K562 (cell line): Measurements from ENCODE around the gene ADAR. TPM values are rescaled to one million over a fixed set of nuclear protein-coding genes. Genes with fewer than 3 reads are reported as not detected.

Source experiments
- BRF2 ChIP-seq: IDR thresholded peaks from 3 replicates; pipeline ENCODE4 v1.6.1; 2011; ENCODE audit warnings: borderline replicate concordance, mild to moderate bottlenecking; ENCODE audit not compliant: insufficient read length, insufficient read depth
- CREM ChIP-seq: IDR thresholded peaks from 2 replicates; pipeline ENCODE4 v1.6.1; 2014; ENCODE audit warnings: antibody characterized with exemption, low read depth
- HNRNPLL ChIP-seq: fragments of 200-400 bp; formaldehyde crosslinking; IDR thresholded peaks from 2 replicates; pipeline ENCODE4 v1.6.1; 2017; ENCODE audit warnings: low read length, low read depth, mild to moderate bottlenecking; ENCODE audit not compliant: poor library complexity, severe bottlenecking
- JUND ChIP-seq, 2 experiments: IDR thresholded peaks; 2 replicates in 1 of 2; 3 replicates in 1 of 2; pipeline ENCODE4 v1.6.1; 2011; ENCODE audit warnings: borderline replicate concordance in 2 of 2, low read depth in 2 of 2, low read length in 2 of 2, improper control_type of control experiment in 1 of 2, missing biosample characterization in 1 of 2, missing genetic modification characterization in 1 of 2, missing genetic modification reagents in 1 of 2
- KAT8 ChIP-seq: fragments of 450-650 bp; IDR thresholded peaks from 2 replicates; pipeline ENCODE4 v1.6.1; 2016; ENCODE audit warnings: low read depth, mild to moderate bottlenecking
- MNT ChIP-seq, 2 experiments: fragments of 450-650 bp; conservative IDR thresholded peaks; 2 replicates each; pipeline ENCODE4 v1.6.1; 2017; ENCODE audit warnings: mild to moderate bottlenecking in 2 of 2, moderate library complexity in 2 of 2
- SAFB2 ChIP-seq: fragments of 200-400 bp; formaldehyde crosslinking; IDR thresholded peaks from 2 replicates; pipeline ENCODE4 v1.6.1; 2018; ENCODE audit warnings: borderline replicate concordance, low read length, low read depth, moderate library complexity; ENCODE audit not compliant: severe bottlenecking
- ZNF24 ChIP-seq: fragments of 450-650 bp; IDR thresholded peaks from 2 replicates; pipeline ENCODE4 v1.6.1; 2016
- polyA plus RNA-seq, 8 experiments: library from polyadenylated mRNA; depleted of rRNA in 4 of 8; stranded (reverse) in 5 of 8; unstranded in 3 of 8; fragments of >200 nt; fragmentation: Nextera tagmentation in 2 of 8; fragmentation: Illumina TruSeq in 1 of 8; extraction: Ambion mirVana in 2 of 8; extraction: Trizol in 1 of 8; gene quantifications; 2 replicates each; pipeline versions ENCODE4 v1.2.1 to v1.2.3, GENCODE V29; 2011 to 2014; ENCODE audit warnings: inconsistent platforms in 1 of 8, missing spikeins in 1 of 8
- total RNA-seq, 7 experiments: library from RNA; depleted of rRNA in 6 of 7; stranded (reverse); fragments of >200 nt in 6 of 7; fragmentation: Illumina TruSeq in 2 of 7; extraction: Trizol in 2 of 7; gene quantifications; 2 replicates each; pipeline versions ENCODE4 v1.2.1 to v1.2.3, GENCODE V29; 2011 to 2021; ENCODE audit warnings: low replicate concordance in 1 of 7

The ADAR gene
- total and polyA plus RNA-seq, 9 of the 15 experiments (the other 6 are each of a cell fraction or from before 2014, with no cell fraction given): 30.1 to 123 (median 60.2) TPM

GRCh38 chr1:154608397-154609270 is 648 bp upstream of the ADAR start (continued):
- peak; percentile 13 for TF ChIP-seq HNRNPLL
- TF ChIP-seq MNT (conservative IDR thresholded peaks at IDR 0.05): 0 out of 4 replicates have a peak, but pooled peaks have one; percentile 4 to 5
- no peak for TF ChIP-seq KAT8
- no peak for TF ChIP-seq CREM
- no peak for TF ChIP-seq BRF2
- no peak for TF ChIP-seq ZNF24
- no peak for TF ChIP-seq SAFB2
- TF ChIP-seq JUND (IDR thresholded peaks at IDR 0.05; ENCODE audit: borderline replicate concordance, low read depth, low read length): no peak
- TF ChIP-seq JUND (tag; IDR thresholded peaks at IDR 0.05; ENCODE audit: borderline replicate concordance, low read depth, low read length): no peak
